Activated naive CD4-positive, alpha-beta T cell treated with anti-CD3 and anti-CD28 coated beads, Interleukin-2, amount 50 U/mL, for 24 hours (primary cell): Measurements from ENCODE around the gene IL7R.

Experiments
- H3K27ac Mint-ChIP-seq: one replicate; pipeline ENCODE4 v1.8.0; 2021; ENCODE audit warnings: mild to moderate bottlenecking, mixed read lengths
- H3K27me3 Mint-ChIP-seq: one replicate; pipeline ENCODE4 v1.8.0; 2021; ENCODE audit warnings: mixed read lengths
- H3K36me3 Mint-ChIP-seq: one replicate; pipeline ENCODE4 v1.8.0; 2021; ENCODE audit warnings: mixed read lengths
- H3K4me1 Mint-ChIP-seq: one replicate; pipeline ENCODE4 v1.8.0; 2021; ENCODE audit warnings: mixed read lengths
- H3K4me3 Mint-ChIP-seq: one replicate; pipeline ENCODE4 v1.8.0; 2021; ENCODE audit warnings: mild to moderate bottlenecking, mixed read lengths
- H3K9me3 Mint-ChIP-seq: one replicate; pipeline ENCODE4 v1.8.0; 2021; ENCODE audit warnings: mixed read lengths

The IL7R gene, protein sequence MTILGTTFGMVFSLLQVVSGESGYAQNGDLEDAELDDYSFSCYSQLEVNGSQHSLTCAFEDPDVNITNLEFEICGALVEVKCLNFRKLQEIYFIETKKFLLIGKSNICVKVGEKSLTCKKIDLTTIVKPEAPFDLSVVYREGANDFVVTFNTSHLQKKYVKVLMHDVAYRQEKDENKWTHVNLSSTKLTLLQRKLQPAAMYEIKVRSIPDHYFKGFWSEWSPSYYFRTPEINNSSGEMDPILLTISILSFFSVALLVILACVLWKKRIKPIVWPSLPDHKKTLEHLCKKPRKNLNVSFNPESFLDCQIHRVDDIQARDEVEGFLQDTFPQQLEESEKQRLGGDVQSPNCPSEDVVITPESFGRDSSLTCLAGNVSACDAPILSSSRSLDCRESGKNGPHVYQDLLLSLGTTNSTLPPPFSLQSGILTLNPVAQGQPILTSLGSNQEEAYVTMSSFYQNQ

GRCh38 chr5:35856765-35857351 lies at the start of gene IL7R:
Gene IL7R, plus strand, starts transcription at chr5:35856891. Its CDS starts 87 bp downstream, at chr5:35856978.
- Mint-ChIP-seq H3K27me3 (no peaks in the 10 kb centered on the region), H3K9me3 (no peaks in the 10 kb centered on the region), H3K36me3 (peaks cover 34% of the 10 kb centered on the region), H3K4me3 (peak within 1 kb of the TSS; percentile 90), H3K27ac (peak within 1 kb of the TSS; percentile 99), H3K4me1 (peaks cover 76% of the 10 kb centered on the region)

DNA sequence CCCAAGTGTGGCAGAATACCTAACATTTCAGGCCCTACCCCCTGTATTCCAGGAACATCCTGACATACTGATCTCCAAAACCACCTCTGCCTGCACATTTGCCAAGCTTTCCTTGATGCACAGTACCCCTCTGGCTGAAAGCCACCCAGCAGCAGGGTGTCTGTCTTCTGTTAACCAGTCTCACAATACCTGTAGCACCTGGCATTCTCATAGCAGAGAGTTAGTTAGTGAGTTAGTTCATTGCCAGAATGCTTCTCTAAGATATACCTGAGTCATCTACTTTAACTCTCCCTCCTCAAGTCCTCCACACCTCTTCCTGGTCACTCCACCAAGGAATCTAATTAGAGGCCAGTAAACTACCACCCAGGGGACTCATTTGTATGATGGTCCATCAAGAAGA lies 46.1 kb upstream of the IL7R start:
- H3K27me3 Mint-ChIP-seq: no peaks in the 10 kb centered on the region
- H3K4me3 Mint-ChIP-seq: peak overlapping the region; percentile 31
- no peaks in the 10 kb centered on the region for H3K36me3 Mint-ChIP-seq
- H3K4me1 Mint-ChIP-seq: peaks cover 70% of the 10 kb centered on the region
- H3K9me3 Mint-ChIP-seq: no peaks in the 10 kb centered on the region
- H3K27ac Mint-ChIP-seq: peak overlapping the region; percentile 78

DNA sequence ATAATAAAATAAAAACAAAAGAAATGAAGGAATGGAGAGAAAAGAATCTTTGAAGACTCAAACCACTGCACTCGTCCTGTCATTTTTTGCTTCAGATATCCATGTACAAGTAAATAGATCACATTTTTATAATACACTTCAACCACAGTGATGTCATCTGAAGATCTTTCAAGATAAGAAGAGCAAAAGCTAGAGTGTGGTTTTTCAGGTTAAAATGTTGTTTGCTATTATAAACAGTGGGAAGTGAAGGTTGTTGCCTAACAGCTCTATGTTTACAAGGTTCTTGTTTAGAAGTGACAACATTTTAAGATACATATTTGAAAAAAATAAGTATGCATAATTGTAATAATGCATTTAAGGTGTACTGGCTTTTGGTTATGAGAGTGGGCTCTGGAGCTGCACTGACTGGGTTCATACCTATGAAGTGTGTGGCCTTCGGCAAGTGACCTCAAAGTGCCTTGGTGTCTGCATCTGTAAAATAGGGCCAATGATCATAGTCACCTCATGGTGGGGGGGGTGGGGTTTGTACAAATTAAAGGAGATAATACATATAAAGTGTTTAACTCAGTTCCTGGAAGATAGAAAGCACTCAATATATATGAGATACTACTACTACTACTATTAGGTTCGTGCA lies 45.5 kb upstream of the IL7R start:
- H3K27ac Mint-ChIP-seq: peak overlapping the region; percentile 56
- no peaks in the 10 kb centered on the region for H3K36me3 Mint-ChIP-seq
- H3K27me3 Mint-ChIP-seq: no peaks in the 10 kb centered on the region
- peaks cover 65% of the 10 kb centered on the region for H3K4me1 Mint-ChIP-seq
- peak overlapping the region; percentile 27 for H3K4me3 Mint-ChIP-seq
- no peaks in the 10 kb centered on the region for H3K9me3 Mint-ChIP-seq

GRCh38 chr5:35813521-35813920 lies 43.2 kb upstream of the IL7R start:
- Mint-ChIP-seq H3K4me1 (peaks cover 45% of the 10 kb centered on the region), H3K36me3 (no peaks in the 10 kb centered on the region), H3K9me3 (no peaks in the 10 kb centered on the region), H3K27ac (peak overlapping the region; percentile 75), H3K27me3 (no peaks in the 10 kb centered on the region), H3K4me3 (no peak overlapping the region)

GRCh38 chr5:35815089-35815936 lies 41.4 kb upstream of the IL7R start:
- Mint-ChIP-seq H3K4me3 (no peak overlapping the region), H3K36me3 (peaks cover 2% of the 10 kb centered on the region), H3K27me3 (no peaks in the 10 kb centered on the region), H3K4me1 (peaks cover 49% of the 10 kb centered on the region), H3K9me3 (peaks cover 7% of the 10 kb centered on the region), H3K27ac (no peak overlapping the region)

GRCh38 chr5:35816881-35817521 lies 39.7 kb upstream of the IL7R start:
- Mint-ChIP-seq H3K9me3 (peaks cover 7% of the 10 kb centered on the region), H3K27me3 (no peaks in the 10 kb centered on the region), H3K4me1 (peaks cover 51% of the 10 kb centered on the region), H3K4me3 (no peak overlapping the region), H3K27ac (no peak overlapping the region), H3K36me3 (peaks cover 5% of the 10 kb centered on the region)

GRCh38 chr5:35819026-35819425 lies 37.7 kb upstream of the IL7R start:
- Mint-ChIP-seq H3K4me3 (peak overlapping the region; percentile 28), H3K9me3 (peaks cover 7% of the 10 kb centered on the region), H3K27me3 (no peaks in the 10 kb centered on the region), H3K36me3 (peaks cover 5% of the 10 kb centered on the region), H3K27ac (peak overlapping the region; percentile 85), H3K4me1 (peaks cover 63% of the 10 kb centered on the region)

- peaks cover 7% of the 10 kb centered on the region for H3K9me3 Mint-ChIP-seq
- peaks cover 5% of the 10 kb centered on the region for H3K36me3 Mint-ChIP-seq
- peaks cover 63% of the 10 kb centered on the region for H3K4me1 Mint-ChIP-seq
- no peaks in the 10 kb centered on the region for H3K27me3 Mint-ChIP-seq
- H3K27ac Mint-ChIP-seq: peak overlapping the region; percentile 85
- H3K4me3 Mint-ChIP-seq: no peak overlapping the region
Measured at GRCh38 chr5:35819668-35820067, 37.0 kb upstream of the IL7R start.

- Mint-ChIP-seq H3K9me3 (peaks cover 7% of the 10 kb centered on the region), H3K4me3 (peak overlapping the region; percentile 37), H3K27me3 (no peaks in the 10 kb centered on the region), H3K36me3 (peaks cover 5% of the 10 kb centered on the region), H3K4me1 (peaks cover 72% of the 10 kb centered on the region), H3K27ac (peak overlapping the region; percentile 85)
Measured at GRCh38 chr5:35820735-35821134, 36.0 kb upstream of the IL7R start.

- Mint-ChIP-seq H3K27ac (peak overlapping the region; percentile 91), H3K9me3 (peaks cover 7% of the 10 kb centered on the region), H3K4me3 (peak overlapping the region; percentile 34), H3K4me1 (peaks cover 80% of the 10 kb centered on the region), H3K27me3 (no peaks in the 10 kb centered on the region), H3K36me3 (peaks cover 5% of the 10 kb centered on the region)
Measured at GRCh38 chr5:35821513-35821912, 35.2 kb upstream of the IL7R start.

- peaks cover 90% of the 10 kb centered on the region for H3K4me1 Mint-ChIP-seq
- H3K36me3 Mint-ChIP-seq: peaks cover 5% of the 10 kb centered on the region
- H3K4me3 Mint-ChIP-seq: peak overlapping the region; percentile 34
- peak overlapping the region; percentile 91 for H3K27ac Mint-ChIP-seq
- H3K27me3 Mint-ChIP-seq: no peaks in the 10 kb centered on the region
- peaks cover 7% of the 10 kb centered on the region for H3K9me3 Mint-ChIP-seq
Measured at GRCh38 chr5:35822511-35822910, 34.2 kb upstream of the IL7R start.

DNA sequence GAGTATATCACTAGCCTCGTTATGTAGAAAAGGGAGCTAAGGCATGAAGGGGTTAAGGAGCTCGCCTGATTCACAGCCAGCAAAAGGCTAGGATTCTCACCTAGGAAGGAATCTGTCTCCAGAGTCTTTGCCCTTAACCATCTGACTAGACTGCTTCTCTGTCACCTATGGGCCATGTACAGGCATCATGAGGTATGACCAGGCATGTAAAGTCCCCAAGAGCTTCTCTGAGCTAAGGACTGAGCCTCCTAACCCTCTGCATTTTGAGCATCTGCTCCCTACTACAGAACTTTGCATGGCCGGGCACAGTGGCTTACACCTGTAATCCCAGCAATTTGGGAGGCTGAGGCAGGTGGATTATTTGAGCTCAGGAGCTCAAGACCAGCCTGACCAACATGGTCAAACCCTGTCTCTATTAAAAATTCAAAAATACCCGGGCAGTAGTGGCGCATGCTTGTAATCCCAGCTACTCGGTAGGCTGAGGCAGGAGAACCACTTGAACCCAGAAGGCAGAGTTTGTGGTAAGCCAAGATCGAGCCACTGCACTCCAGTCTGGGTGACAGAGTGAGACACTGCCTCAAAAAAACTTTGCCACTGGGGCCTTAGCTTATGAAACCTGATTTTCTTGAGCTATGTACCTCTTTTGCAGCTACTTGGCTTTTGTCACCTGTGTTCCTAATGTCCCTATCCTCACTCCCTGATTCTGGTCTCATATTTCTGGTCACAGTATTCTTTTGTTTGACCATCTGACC lies 33.2 kb upstream of the IL7R start:
- H3K4me3 Mint-ChIP-seq: no peak overlapping the region
- peak overlapping the region; percentile 91 for H3K27ac Mint-ChIP-seq
- H3K9me3 Mint-ChIP-seq: peaks cover 7% of the 10 kb centered on the region
- H3K27me3 Mint-ChIP-seq: no peaks in the 10 kb centered on the region
- H3K4me1 Mint-ChIP-seq: peaks cover 100% of the 10 kb centered on the region
- H3K36me3 Mint-ChIP-seq: peaks cover 5% of the 10 kb centered on the region

- Mint-ChIP-seq H3K4me1 (peaks cover 96% of the 10 kb centered on the region), H3K27me3 (no peaks in the 10 kb centered on the region), H3K4me3 (peak overlapping the region; percentile 70), H3K27ac (peak overlapping the region; percentile 98), H3K36me3 (peaks cover under 1% of the 10 kb centered on the region), H3K9me3 (no peaks in the 10 kb centered on the region)
Measured at GRCh38 chr5:35826056-35826455, 30.6 kb upstream of the IL7R start.

DNA sequence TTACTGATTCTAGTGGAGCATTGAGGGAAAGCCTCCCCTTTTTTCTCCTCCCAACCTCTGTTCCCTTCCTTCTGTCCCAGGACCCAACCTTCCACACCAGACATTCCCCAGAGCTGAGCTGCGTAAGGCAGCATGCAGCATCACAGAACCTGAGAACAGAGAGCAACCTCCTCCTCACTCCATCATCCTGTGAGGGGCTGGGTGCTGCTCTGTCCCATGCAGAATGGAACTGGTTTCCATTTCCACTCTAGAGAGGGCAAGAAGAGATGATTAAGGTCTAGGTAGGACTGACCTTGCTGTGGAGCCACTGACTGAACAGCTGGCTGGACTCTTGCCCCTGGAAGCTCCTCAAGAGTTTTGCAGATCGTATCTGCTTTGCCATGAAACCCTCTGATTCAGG lies 30.1 kb upstream of the IL7R start:
- no peaks in the 10 kb centered on the region for H3K9me3 Mint-ChIP-seq
- H3K27me3 Mint-ChIP-seq: no peaks in the 10 kb centered on the region
- H3K4me3 Mint-ChIP-seq: peak overlapping the region; percentile 70
- H3K27ac Mint-ChIP-seq: peak overlapping the region; percentile 98
- H3K36me3 Mint-ChIP-seq: no peaks in the 10 kb centered on the region
- H3K4me1 Mint-ChIP-seq: peaks cover 96% of the 10 kb centered on the region
